ENCODE data around the gene TSPAN13. TPM values are rescaled to one million over a fixed set of nuclear protein-coding genes. Genes with fewer than 3 reads are reported as not detected.

The TSPAN13 gene
- total and polyA plus RNA-seq, 2 of the 8 experiments (the other 6 are each of a cell fraction or from before 2014, with no cell fraction given), result 15.3 to 28.1 TPM

DNA sequence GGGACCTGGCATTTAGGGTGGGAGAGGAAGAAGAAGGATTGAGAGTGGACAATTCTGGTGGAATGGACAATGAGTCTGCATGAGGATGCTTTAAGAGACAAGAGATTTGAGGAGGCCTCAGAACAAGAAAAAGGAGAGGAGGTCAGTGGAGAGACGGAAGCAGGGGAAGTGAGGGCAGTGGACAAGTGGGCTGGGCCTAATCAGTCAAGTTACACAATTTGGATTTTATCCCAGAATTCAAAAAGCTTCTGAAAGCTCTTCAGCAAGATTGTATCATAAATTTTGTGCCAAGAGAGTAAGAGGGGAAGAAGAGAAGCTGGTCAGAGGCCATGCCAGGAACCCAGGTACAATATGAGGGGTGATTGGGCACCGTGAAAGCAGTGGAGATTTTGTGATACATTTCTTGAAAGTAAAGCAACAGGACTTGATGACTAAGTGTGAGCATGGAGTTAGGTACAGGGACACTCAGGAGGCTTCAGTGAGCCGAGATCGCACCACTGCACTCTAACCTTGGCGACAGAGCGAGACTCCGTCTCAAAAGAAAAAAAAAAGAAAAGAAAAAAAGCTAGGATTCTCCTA lies 19.3 kb upstream of the TSPAN13 start:
- TF ChIP-seq SIN3A (conservative IDR thresholded peaks at IDR 0.05 in 1 of 2, IDR thresholded peaks at IDR 0.05 in 1 of 2; ENCODE audit: low read depth in 1 of 2, low read length in 2 of 2), result no peak
- no peak for TF ChIP-seq EZH2 (IDR thresholded peaks at IDR 0.05; ENCODE audit: low read depth, low read length, severe bottlenecking)
- no peak for TF ChIP-seq CREB1 (IDR thresholded peaks at IDR 0.05)
- TF ChIP-seq TAF7 (optimal IDR thresholded peaks at IDR 0.05; ENCODE audit: borderline replicate concordance, low read depth, low read length), result no peak
- no peak for TF ChIP-seq YY1 (IDR thresholded peaks at IDR 0.05; ENCODE audit: low read depth, low read length)
- TF ChIP-seq RNF2 (IDR thresholded peaks at IDR 0.05; ENCODE audit: borderline replicate concordance, low read depth, low read length, missing control alignments, poor library complexity, severe bottlenecking), result no peak
- Histone ChIP-seq H3K23me2 (ENCODE audit: low read depth, low read length) (no peaks in the 10 kb centered on the region; the same call in 1 of the 2 replicates), H3K36me3 (ENCODE audit: control insufficient read depth in 2 of 4, insufficient read depth in 4 of 4, low read length in 3 of 4) (no peaks in the 10 kb centered on the region), H3K23ac (ENCODE audit: insufficient read length) (no peak overlapping the region), H3K18ac (ENCODE audit: extremely low read depth, low read length) (no peak overlapping the region), H2BK5ac (ENCODE audit: low read depth, low read length) (no peak overlapping the region), H3K4ac (replicated peaks; ENCODE audit: insufficient read length, low read depth, low read length) (no peak overlapping the region), H2BK15ac (ENCODE audit: low read length) (no peak overlapping the region), H4K91ac (replicated peaks; ENCODE audit: insufficient read length, low read length) (no peak overlapping the region), H2AFZ (ENCODE audit: low read length) (no peak overlapping the region), H3K27me3 (replicated peaks in 1 of 4; ENCODE audit: control insufficient read depth in 3 of 4, extremely low read depth in 1 of 4, insufficient read depth in 3 of 4, low read length in 3 of 4) (no peaks in the 10 kb centered on the region), H2BK20ac (ENCODE audit: low read length) (no peak overlapping the region), H3K79me1 (ENCODE audit: low read depth, low read length) (no peaks in the 10 kb centered on the region), H3K9ac (replicated peaks in 1 of 4; ENCODE audit: extremely low read depth in 1 of 4, low read depth in 3 of 4, low read length in 3 of 4) (no peak overlapping the region), H4K20me1 (replicated peaks in 1 of 2; ENCODE audit: control insufficient read depth in 1 of 2, insufficient read depth in 2 of 2, low read length in 2 of 2) (no peaks in the 10 kb centered on the region), H3K4me3 (ENCODE audit: extremely low read depth in 1 of 4, insufficient read depth in 2 of 4, low read depth in 3 of 4, low read length in 4 of 4) (no peak overlapping the region), H2BK12ac (ENCODE audit: low read depth, low read length) (no peak overlapping the region), H3K27ac (ENCODE audit: low read depth, low read length) (no peak overlapping the region), H2BK120ac (replicated peaks; ENCODE audit: low read depth, low read length) (no peak overlapping the region), H3K9me3 (ENCODE audit: insufficient read depth in 2 of 2, low read depth in 1 of 2, low read length in 1 of 2) (no peaks in the 10 kb centered on the region), H4K5ac (ENCODE audit: insufficient read length, low read depth, low read length) (no peak overlapping the region), H3K4me2 (ENCODE audit: insufficient read depth in 1 of 2, low read depth in 2 of 2, low read length in 2 of 2) (no peak overlapping the region), H3K56ac (replicated peaks; ENCODE audit: insufficient read length, low read depth, low read length) (no peak overlapping the region), H3K14ac (ENCODE audit: insufficient read length) (no peak overlapping the region), H3K79me2 (ENCODE audit: control insufficient read depth in 1 of 2, insufficient read depth in 2 of 2, low read length in 2 of 2) (no peaks in the 10 kb centered on the region), H2AK5ac (ENCODE audit: low read depth, low read length) (no peak overlapping the region), H3K4me1 (replicated peaks in 1 of 4; ENCODE audit: control insufficient read depth in 3 of 4, insufficient read depth in 4 of 4, low read length in 3 of 4) (peaks cover 0 to 6% (median 0%) of the 10 kb centered on the region in 4 experiments; a peak in 2 of 7 replicates), H4K8ac (ENCODE audit: extremely low read depth, insufficient read depth, low read length) (no peak overlapping the region)
- WGBS, 2 experiments (ENCODE audit: extremely low coverage in 1 of 2, insufficient coverage in 1 of 2, insufficient read length in 1 of 2, insufficient replicate concordance in 2 of 2, low coverage in 1 of 2, low lambda C conversion rate in 2 of 2, missing lambda C conversion rate in 1 of 2), result 88% methylated on average over 7 of the region's 7 CpGs; no CpG with 5 or more reads in 1 of the 2 experiments
- CTCF ChIA-PET (ENCODE audit: partially characterized antibody), result interaction anchor here (0.9 kb wide), 1 partner anchor 146 kb away, joined by 3 read pairs; no protein-coding TSS in a partner anchor
- no peak for FAIRE-seq
- POLR2A ChIA-PET (ENCODE audit: partially characterized antibody), result no interaction called here
- no peak for DNase-seq (ENCODE audit: low read depth in 1 of 2, low spot score in 2 of 2)
